Activated effector memory CD4-positive, alpha-beta T cell treated with anti-CD3 and anti-CD28 coated beads, Interleukin-2, amount 50 U/mL, for 16 hours (primary cell): ENCODE measurements around the gene UBE2H.

Source experiments
- DNase-seq: peaks from one replicate; pipeline ENCODE4 v3.0.0-alpha.2; 2020

UBE2H gene

DNA sequence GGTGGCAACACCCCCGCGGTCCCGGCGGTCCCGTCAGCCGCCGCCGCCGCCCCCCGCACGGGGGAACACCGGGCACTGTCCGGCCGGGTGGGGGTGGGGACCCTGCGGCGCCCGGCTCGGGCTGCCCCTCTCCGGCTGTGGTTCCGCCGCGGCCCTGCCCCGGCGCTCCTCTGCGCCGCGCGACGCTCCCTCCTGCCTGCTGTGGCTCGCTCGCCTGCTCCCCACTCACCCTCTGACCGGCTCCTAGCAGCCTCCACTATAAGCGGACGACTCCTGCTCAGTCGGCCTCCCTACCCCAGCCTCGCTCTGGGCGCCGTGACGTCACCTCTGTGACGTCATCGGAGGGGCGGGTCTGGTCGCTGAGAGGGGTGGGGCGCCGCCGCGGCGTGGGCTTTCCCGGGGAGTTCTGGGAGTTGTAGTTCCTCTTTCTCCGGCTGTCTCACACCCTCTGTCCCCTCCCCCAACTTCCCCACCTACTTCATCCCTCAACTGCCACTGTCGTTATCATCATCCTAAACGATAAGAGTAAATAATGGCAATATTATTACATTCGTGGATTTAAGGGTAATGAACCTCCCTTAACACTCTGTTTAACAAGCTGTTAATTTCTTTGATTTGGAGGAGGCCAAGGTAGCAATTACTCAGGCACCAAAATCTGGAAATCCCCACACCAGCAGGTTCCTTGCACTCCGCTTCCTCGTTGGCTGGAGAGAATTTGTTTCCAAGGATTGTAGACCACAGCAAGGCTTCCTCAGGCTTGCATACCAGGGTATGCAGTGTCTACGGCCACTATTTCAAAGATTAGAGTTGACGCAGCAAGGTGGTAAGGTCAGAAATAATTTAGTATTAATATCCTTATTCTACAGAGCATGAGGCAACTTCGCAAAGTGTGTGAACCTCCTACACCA is at the start of gene UBE2H:
Gene UBE2H (minus strand): TSS at position 308 of the 908 bp plus-strand sequence. CDS start 405 bp downstream, outside the sequence.
- peak; percentile 97 for DNase-seq

DNA sequence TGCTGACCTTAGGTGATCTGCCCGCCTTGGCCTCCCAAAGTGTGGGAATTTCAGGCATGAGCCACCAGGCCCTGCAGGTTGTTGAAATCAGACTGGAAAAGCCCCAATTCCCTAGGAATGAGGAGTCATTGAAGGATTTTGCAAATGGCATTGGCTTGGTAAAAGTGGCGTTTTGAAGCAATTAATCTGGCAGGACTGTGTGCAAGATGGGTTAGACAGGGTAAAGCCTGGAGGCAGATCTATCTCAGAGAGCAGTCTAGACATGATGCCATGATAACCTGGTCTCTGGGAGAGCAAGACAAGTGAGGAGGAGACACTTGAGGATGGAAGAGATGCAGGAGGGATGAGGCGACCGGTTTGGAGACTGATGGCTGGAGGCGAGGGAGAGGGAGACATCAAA is 45.7 kb upstream of the UBE2H start:
- no peak for DNase-seq

DNA sequence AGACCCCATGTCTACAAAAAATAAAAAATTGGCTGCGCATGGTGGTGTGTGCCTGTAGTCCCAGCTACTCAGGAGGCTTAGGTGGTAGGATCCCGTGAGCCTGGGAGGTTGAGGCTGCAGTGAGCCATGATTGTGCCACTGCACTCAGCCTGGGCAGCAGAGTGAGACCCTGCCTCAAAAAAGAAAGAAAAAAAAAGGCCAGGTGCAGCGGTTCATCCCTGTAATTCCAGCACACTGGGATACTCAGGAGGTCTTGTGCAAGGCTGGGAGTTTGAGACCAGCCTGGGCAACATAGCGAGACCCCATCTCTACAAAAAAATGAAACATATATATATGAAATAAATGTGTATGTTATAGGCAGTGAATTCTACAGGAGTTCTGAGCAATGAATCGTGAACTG is 44.5 kb upstream of the UBE2H start:
- DNase-seq: no peak

DNA sequence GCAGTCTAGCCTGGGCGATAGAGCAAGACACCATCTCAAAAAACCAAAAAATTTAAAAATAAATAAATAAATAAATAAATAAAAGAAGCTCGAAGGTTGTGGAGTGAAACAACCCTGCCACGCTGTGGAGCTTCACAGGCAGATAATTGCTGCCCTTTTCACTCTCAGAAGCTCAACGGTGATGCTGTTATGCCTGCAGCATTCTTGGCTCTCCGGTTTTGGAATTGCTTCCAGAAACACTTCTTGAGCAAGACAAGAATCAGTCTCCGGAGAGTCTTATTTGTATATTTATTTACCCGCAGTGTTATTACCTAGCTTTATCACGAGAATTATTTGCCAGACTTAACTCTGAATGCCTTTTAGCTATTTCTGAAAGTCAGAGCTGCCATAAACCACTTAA is 40.5 kb upstream of the UBE2H start:
- no peak for DNase-seq

DNA sequence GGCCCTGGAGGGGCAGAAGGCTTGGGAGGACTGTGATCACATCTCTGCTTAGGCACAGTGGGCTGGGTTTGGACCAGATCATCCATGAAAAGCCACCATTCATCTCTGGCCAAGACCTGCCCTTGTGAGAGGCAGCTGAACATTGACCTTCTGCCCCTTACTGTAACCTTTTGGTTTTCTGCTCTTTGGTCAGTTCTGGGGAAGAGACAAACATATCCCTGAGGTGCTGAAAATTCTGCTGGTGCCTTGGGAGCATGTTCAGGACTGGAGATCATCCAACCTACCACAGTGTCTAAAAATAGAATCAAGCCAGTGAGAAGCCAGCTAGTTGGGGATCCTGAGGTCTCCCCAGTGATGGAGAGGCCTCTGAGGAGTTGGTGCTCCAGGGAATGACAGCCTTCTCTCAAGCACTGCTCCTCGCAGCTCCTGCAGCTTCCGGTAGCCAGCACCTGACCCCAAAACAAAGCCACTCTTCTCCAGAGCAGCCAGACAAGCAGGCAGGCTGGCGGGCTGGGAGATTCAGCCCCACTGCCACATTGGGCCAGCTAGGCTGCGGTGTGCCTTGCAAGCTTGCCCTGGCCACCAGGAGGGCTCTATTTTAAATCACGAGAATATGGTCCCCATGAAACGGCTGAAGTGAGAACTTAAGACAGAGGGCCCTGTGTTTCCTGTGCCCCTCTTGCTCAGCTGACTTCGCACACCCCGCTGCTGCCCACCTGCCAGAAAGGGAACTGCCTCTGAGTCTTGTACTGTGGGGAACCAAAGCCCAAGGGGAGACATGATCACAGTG is 37.8 kb upstream of the UBE2H start:
- no peak for DNase-seq

DNA sequence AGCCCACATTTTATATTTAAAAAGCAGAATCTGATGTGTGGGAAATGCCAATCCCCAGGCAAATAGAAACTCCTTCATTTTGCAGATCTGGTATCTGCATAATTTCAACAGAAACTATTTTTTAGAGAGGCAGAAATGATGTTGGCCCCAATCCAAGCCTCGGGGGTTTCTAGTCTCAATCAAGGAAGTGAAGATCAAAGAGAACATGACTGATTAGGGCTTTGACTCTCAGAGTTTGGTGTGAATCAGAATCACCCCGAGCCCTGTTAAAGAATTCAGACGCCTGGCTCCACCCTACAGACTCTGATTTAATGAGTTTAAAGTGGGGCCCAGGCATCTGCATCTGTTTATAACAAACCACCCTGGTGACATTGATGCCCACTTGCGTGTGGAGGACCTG is 36.7 kb upstream of the UBE2H start:
- DNase-seq: peak; percentile 75

GRCh38 chr7:129986600-129986999 is 33.8 kb upstream of the UBE2H start:
- DNase-seq: no peak

DNA sequence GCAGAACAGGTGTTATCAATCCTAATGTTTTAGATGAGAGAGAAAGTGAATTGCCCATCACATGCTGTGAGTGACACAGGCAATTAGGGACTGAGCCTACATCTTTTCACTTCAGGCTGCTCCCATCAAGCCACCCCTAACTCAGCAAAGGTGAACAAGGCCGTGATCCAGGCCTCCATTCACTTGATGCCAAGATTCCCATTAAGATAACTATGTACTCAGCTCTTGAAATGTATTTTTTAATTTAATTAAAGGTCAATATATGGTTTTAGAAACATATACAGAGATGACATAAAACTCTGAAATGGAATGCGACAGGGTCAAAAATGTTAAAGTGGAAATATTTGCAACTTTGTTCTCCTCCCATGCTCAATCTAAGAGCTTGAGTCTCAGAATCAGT is 27.9 kb upstream of the UBE2H start:
- DNase-seq: no peak

DNA sequence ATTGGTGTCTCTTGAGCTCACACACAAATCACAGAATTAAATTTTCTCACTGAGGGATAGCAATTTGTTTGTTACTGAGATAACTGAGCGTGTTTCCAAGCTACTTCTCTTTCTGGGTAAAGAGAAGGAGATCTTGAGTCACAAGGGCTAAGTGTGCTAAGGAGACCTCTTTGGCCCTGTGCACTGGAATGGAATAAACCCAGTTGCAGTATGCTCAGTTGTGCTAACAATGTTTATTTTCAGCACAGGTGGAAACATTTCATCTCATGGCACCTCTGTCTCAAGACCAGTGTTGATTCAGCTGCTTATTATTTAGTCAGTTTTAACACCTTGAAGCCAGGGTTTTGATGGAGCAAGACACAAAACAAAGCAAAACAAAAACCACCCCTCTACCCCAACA is 22.5 kb upstream of the UBE2H start:
- DNase-seq: no peak

- DNase-seq: no peak
Observed at GRCh38 chr7:129970816-129971215, 18.1 kb upstream of the UBE2H start.

DNA sequence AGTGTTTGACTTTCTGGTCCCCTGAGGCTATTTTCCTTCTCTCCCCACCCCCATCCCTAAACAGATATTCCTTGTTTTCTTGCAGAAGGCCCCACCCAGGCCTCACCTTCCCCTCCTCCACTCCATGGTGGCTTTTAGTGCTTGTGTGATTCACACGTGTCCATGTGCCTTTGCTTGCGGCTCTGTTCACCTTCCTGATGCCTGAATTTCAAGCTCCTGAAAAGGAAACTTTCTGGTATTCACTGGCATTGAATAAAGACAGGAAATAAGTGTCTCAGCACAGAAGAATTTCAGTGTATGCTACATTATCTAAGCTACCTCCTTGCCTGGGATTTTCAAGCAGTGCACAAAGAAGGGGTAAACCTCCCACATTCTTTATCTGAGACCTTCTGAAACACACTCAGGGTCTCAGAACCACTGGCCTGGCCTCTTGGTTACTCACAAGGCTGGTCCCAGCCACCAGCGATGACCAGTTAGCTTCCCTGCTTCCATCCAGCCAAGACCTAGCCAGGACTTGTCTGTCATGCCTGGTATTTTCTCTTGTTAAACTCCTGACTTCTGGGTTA is 17.2 kb upstream of the UBE2H start:
- DNase-seq: no peak

DNA sequence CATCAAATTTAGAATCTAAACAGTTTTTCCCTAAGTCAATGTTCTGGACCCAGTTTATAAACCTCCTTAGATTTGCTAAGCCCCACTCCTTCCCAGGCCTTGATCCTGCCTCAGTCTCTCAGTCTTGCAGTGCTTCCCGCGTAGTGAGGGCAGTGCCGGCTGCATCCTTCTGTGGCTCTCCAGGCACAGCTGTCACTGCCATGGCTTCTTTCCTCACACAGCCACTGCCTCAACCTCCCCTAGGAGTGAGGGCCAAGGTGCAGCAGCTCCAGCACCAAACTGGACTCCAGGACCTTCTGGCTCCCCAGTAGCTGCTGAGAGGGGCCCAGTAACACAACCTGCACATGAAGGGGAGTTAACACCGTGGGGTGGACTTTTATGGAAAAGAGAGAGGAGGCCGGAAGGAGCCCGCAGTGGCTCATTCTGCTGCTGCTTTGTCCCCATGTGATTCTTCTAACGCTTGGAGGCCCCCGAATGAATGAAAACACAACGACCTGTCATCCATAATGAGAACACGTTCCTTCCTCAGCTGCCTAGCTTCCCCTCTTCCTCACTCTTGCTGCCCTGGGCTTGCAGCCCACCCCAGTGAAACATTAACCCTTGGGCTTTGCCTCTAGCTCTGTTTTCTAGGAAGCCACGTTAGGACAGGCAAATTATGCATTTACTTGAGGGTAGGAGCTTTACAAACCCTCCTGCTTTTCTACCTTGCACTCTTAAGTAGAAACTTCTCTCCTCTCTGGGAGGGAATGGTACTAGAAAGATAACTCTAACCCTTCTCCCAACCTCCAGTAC is 16.0 kb upstream of the UBE2H start:
- no peak for DNase-seq

DNA sequence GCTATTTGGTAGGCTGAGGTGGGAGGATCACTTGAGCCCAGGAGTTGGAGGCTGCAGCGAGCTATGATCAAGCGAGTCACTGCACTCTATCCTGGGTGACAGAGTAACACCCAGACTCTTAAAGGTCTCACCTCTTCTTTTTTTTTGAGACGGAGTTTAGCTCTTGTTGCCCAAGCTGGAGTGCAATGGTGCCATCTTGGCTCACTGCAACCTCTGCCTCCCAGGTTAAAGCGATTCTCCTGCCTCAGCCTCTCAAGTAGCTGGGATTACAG is 7.4 kb upstream of the UBE2H start:
- DNase-seq: peak; percentile 30

GRCh38 chr7:129959471-129960203 is 6.9 kb upstream of the UBE2H start:
- no peak for DNase-seq

DNA sequence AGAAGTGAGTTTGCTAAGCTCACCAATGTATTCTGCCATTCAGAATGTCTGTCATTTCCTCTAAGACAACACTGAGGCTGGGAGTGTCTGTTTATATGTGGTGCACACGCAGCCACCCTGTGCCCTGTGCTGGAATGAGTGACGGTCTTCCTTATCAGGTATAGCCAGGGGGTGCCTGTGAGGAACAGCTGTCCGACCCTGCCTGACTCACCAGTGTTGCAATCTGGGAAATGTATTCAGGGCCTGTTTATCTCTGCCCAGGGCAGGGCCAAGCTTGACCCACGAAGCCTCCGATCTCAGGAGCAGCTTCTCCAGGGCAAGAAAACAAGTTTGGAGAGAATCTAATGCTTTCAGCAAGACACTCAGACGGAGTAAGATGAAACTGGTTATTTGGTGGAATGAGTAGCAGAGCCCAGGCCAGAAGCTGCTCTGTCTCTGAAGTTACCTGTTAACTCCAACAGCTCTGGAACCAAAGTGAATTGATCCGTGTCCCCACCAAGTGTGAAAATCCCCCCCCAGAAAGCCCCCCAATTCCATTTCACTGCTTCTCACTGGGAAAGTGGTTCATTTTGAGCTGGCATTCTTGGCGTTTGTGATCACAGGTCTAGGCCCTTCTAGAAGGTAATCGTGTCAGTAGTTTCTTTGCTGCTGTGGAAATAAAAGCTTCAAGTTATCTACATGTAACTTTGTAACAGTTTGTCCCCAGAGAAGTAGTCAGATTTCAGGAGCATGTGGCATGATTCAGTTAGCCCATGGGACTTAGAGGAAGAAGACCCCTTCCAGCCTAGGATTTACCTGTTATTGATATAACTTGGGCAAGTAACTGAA is 6.1 kb upstream of the UBE2H start:
- no peak for DNase-seq

DNA sequence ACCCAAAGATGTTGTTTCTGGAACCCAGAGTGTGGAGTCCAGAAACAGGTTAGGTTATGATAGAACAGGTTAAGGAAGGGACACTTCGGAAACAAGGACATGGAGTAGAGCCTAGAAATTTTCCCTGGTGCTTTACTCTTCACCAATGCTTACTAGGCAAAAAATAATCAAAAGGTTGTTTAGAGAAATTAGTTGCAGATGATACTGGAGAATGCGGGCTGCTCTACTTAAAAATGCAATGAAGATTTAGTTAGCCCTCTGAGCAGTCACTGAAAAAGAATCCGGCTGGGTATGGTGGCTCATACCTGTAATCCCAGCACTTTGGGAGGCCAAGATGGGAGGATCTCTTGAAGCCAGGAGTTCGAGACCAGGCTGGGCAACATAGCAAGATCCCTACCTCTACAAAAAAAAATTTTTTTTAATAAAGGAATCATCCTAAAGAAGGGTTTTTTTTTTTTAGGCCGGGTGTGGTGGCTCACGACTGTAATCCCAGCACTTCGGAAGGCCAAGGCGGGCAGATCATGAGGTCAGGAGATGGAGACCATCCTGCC is 3.3 kb upstream of the UBE2H start:
- DNase-seq: no peak

DNA sequence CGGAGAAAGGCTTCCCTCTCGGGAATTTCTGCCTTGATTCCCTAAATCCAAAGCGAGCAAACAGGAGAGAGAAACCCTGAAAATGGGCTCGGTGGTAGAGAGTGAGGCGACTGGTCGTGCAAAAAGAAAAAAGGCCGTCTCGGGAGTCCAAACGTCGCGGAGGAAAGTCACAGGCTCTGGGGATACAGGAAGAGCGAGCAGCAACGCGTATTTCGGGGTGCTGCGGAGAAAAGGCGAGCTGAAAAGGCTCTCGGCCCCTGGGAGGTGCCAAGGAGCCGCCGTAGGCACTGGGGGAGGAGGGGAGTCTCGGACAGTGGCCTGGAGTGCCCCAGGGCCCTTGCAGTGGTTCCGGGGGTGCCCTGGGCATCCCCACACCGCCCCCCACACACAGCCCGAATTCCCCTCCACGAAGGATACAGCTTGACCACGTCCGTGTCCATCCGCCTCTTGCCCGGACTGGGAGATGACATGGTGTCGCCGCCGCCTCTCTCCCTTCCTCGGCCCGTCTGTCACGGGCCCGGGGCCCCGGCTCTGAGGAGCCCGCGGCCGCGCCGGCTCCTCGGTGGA is 591 bp downstream of the UBE2H start:
- DNase-seq: no peak

- DNase-seq: no peak
Observed at GRCh38 chr7:129951226-129952085, 1.3 kb downstream of the UBE2H start.

GRCh38 chr7:129950933-129951225 is 1.9 kb downstream of the UBE2H start:
- DNase-seq: no peak
